Measurements from ENCODE around the gene SGMS1. TPM values are rescaled to one million over a fixed set of nuclear protein-coding genes. Genes with fewer than 3 reads are reported as not detected.
"Not testable (repeated sequence)": the region's sequence is repeated elsewhere in the genome, so short reads cannot be mapped to it uniquely, and the experiment has no call there.

Gene SGMS1
- polyA plus RNA-seq (16.3 to 18.3 TPM (median 16.7 TPM) in 3 replicates), polyA minus RNA-seq (18.4 to 24.3 TPM (median 18.9 TPM) in 3 replicates)
- polyA plus RNA-seq (2011; ENCODE audit: low read depth) = 96.4 TPM
- 9.7 and 12.7 TPM in 2 replicates for polyA plus RNA-seq (2011; cell fraction: cytosol; rRNA removed)
- 17.8 and 18.7 TPM in 2 replicates for polyA plus RNA-seq (2011; cell fraction: nucleus; rRNA removed)
- 13.6 and 15.8 TPM in 2 replicates for polyA plus RNA-seq (2012; ENCODE audit: low replicate concordance)
- 21.9 TPM for polyA minus RNA-seq (2011; cell fraction: cytosol; rRNA and poly(A)+ RNA removed)
- polyA minus RNA-seq (2011; cell fraction: nucleus; rRNA and poly(A)+ RNA removed) = 31.7 and 46.4 TPM in 2 replicates

GRCh38 chr10:50623663-50624412 is at the start of gene SGMS1:
TSS of gene SGMS1 (minus strand) at chr10:50623956. CDS start at chr10:50344114, 279,842 bp downstream.
- DNase-seq (ENCODE audit: low read depth, low spot score) = no peak
- Histone ChIP-seq H3K27ac (ENCODE audit: control insufficient read depth, insufficient read depth, low read length) (peak within 1 kb of the TSS; percentile 98), H3K9me3 (ENCODE audit: control insufficient read depth, low read depth, low read length) (no peaks in the 10 kb centered on the region), H2AFZ (ENCODE audit: control insufficient read depth, low read length) (peak within 1 kb of the TSS; percentile 97), H3K4me3 (ENCODE audit: control insufficient read depth in 2 of 3, extremely low read depth in 1 of 3, insufficient read depth in 2 of 3, low read depth in 1 of 3, low read length in 3 of 3) (peak within 1 kb of the TSS; percentile 78 to 91 (median 89)), H3K9ac (ENCODE audit: control insufficient read depth, extremely low read depth, insufficient read depth, low read length) (peak within 1 kb of the TSS; percentile 93), H4K20me1 (ENCODE audit: control insufficient read depth, extremely low read depth, insufficient read depth, low read length) (peaks cover 3% of the 10 kb centered on the region), H3K9me1 (ENCODE audit: control insufficient read depth, extremely low read depth, insufficient read depth, low read length) (no peaks in the 10 kb centered on the region), H3K36me3 (ENCODE audit: control insufficient read depth in 2 of 2, extremely low read depth in 1 of 2, insufficient read depth in 2 of 2, low read length in 2 of 2) (no peaks in the 10 kb centered on the region), H3K4me1 (ENCODE audit: control insufficient read depth, extremely low read depth, insufficient read depth, low read length) (peaks cover 43% of the 10 kb centered on the region), H3K27me3 (ENCODE audit: control insufficient read depth, extremely low read depth, insufficient read depth, low read length) (no peaks in the 10 kb centered on the region), H3K4me2 (ENCODE audit: control insufficient read depth, extremely low read depth, insufficient read depth, low read depth, low read length) (peak within 1 kb of the TSS; percentile 99), H3K79me2 (ENCODE audit: control insufficient read depth, insufficient read depth, low read length) (peaks cover 20% of the 10 kb centered on the region)
- FAIRE-seq = no peak
- dilution Hi-C loops (cut with MboI; ENCODE audit: extremely low pct_ligation_motif_present, low sequenced_read_pairs) = no loop called here
- TF ChIP-seq EZH2 (IDR thresholded peaks at IDR 0.05; ENCODE audit: low read length) = no peak
- peak in 1 of 3 experiments; percentile 14 for TF ChIP-seq CTCF (optimal IDR thresholded peaks at IDR 0.05 in 1 of 3, IDR thresholded peaks at IDR 0.05 in 1 of 3, conservative IDR thresholded peaks at IDR 0.05 in 1 of 3; ENCODE audit: extremely low read depth in 1 of 3, insufficient read depth in 2 of 3, low read length in 3 of 3)

GRCh38 chr10:50672152-50672551 is 48.4 kb upstream of the SGMS1 start:
- DNase-seq (ENCODE audit: low read depth, low spot score); dilution Hi-C loops (cut with MboI; ENCODE audit: extremely low pct_ligation_motif_present, low sequenced_read_pairs); H3K27me3 ChIP-seq (ENCODE audit: control insufficient read depth, extremely low read depth, insufficient read depth, low read length); H3K4me1 ChIP-seq (ENCODE audit: control insufficient read depth, extremely low read depth, insufficient read depth, low read length); H4K20me1 ChIP-seq (ENCODE audit: control insufficient read depth, extremely low read depth, insufficient read depth, low read length); H3K4me3 ChIP-seq (ENCODE audit: control insufficient read depth in 2 of 3, extremely low read depth in 1 of 3, insufficient read depth in 2 of 3, low read depth in 1 of 3, low read length in 3 of 3); H3K79me2 ChIP-seq (ENCODE audit: control insufficient read depth, insufficient read depth, low read length); H3K9me1 ChIP-seq (ENCODE audit: control insufficient read depth, extremely low read depth, insufficient read depth, low read length); FAIRE-seq; H3K27ac ChIP-seq (ENCODE audit: control insufficient read depth, insufficient read depth, low read length); H3K36me3 ChIP-seq (ENCODE audit: control insufficient read depth in 2 of 2, extremely low read depth in 1 of 2, insufficient read depth in 2 of 2, low read length in 2 of 2); H3K4me2 ChIP-seq (ENCODE audit: control insufficient read depth, extremely low read depth, insufficient read depth, low read depth, low read length); H3K9me3 ChIP-seq (ENCODE audit: control insufficient read depth, low read depth, low read length); H2AFZ ChIP-seq (ENCODE audit: control insufficient read depth, low read length); H3K9ac ChIP-seq (ENCODE audit: control insufficient read depth, extremely low read depth, insufficient read depth, low read length): not testable (repeated sequence)

- FAIRE-seq; H3K9me1 ChIP-seq (ENCODE audit: control insufficient read depth, extremely low read depth, insufficient read depth, low read length); H3K4me3 ChIP-seq (ENCODE audit: control insufficient read depth in 2 of 3, extremely low read depth in 1 of 3, insufficient read depth in 2 of 3, low read depth in 1 of 3, low read length in 3 of 3); H3K36me3 ChIP-seq (ENCODE audit: control insufficient read depth in 2 of 2, extremely low read depth in 1 of 2, insufficient read depth in 2 of 2, low read length in 2 of 2); H3K27me3 ChIP-seq (ENCODE audit: control insufficient read depth, extremely low read depth, insufficient read depth, low read length); H3K79me2 ChIP-seq (ENCODE audit: control insufficient read depth, insufficient read depth, low read length); H3K9me3 ChIP-seq (ENCODE audit: control insufficient read depth, low read depth, low read length); H3K9ac ChIP-seq (ENCODE audit: control insufficient read depth, extremely low read depth, insufficient read depth, low read length); DNase-seq (ENCODE audit: low read depth, low spot score); H4K20me1 ChIP-seq (ENCODE audit: control insufficient read depth, extremely low read depth, insufficient read depth, low read length); H3K27ac ChIP-seq (ENCODE audit: control insufficient read depth, insufficient read depth, low read length); H3K4me1 ChIP-seq (ENCODE audit: control insufficient read depth, extremely low read depth, insufficient read depth, low read length); H3K4me2 ChIP-seq (ENCODE audit: control insufficient read depth, extremely low read depth, insufficient read depth, low read depth, low read length); H2AFZ ChIP-seq (ENCODE audit: control insufficient read depth, low read length); dilution Hi-C loops (cut with MboI; ENCODE audit: extremely low pct_ligation_motif_present, low sequenced_read_pairs): not testable (repeated sequence)
These were observed 47.9 kb upstream of the SGMS1 start for GRCh38 chr10:50671645-50672044.

- DNase-seq (ENCODE audit: low read depth, low spot score); H3K27ac ChIP-seq (ENCODE audit: control insufficient read depth, insufficient read depth, low read length); H3K9me3 ChIP-seq (ENCODE audit: control insufficient read depth, low read depth, low read length); H3K9me1 ChIP-seq (ENCODE audit: control insufficient read depth, extremely low read depth, insufficient read depth, low read length); H3K27me3 ChIP-seq (ENCODE audit: control insufficient read depth, extremely low read depth, insufficient read depth, low read length); FAIRE-seq; H3K9ac ChIP-seq (ENCODE audit: control insufficient read depth, extremely low read depth, insufficient read depth, low read length); H3K79me2 ChIP-seq (ENCODE audit: control insufficient read depth, insufficient read depth, low read length); H3K36me3 ChIP-seq (ENCODE audit: control insufficient read depth in 2 of 2, extremely low read depth in 1 of 2, insufficient read depth in 2 of 2, low read length in 2 of 2); H3K4me1 ChIP-seq (ENCODE audit: control insufficient read depth, extremely low read depth, insufficient read depth, low read length); dilution Hi-C loops (cut with MboI; ENCODE audit: extremely low pct_ligation_motif_present, low sequenced_read_pairs); H2AFZ ChIP-seq (ENCODE audit: control insufficient read depth, low read length); H4K20me1 ChIP-seq (ENCODE audit: control insufficient read depth, extremely low read depth, insufficient read depth, low read length); H3K4me3 ChIP-seq (ENCODE audit: control insufficient read depth in 2 of 3, extremely low read depth in 1 of 3, insufficient read depth in 2 of 3, low read depth in 1 of 3, low read length in 3 of 3); H3K4me2 ChIP-seq (ENCODE audit: control insufficient read depth, extremely low read depth, insufficient read depth, low read depth, low read length): not testable (repeated sequence)
These were observed 46.2 kb upstream of the SGMS1 start for GRCh38 chr10:50669957-50670356.
